ENCODE results near the gene ZNF135.

Gene ZNF135

GRCh38 chr19:58037927-58038687, 21.0 kb upstream of the ZNF135 start:
- TF ChIP-seq CTCF (IDR thresholded peaks at IDR 0.05), result no peak
- no peak for DNase-seq (ENCODE audit: low spot score)
- Histone ChIP-seq H3K4me3 (no peak overlapping the region), H3K27ac (no peak overlapping the region)

GRCh38 chr19:58038688-58039204, 20.3 kb upstream of the ZNF135 start:
- no peak overlapping the region for H3K27ac ChIP-seq
- no peak overlapping the region for H3K4me3 ChIP-seq
- no peak for TF ChIP-seq CTCF (IDR thresholded peaks at IDR 0.05)
- no peak for DNase-seq (ENCODE audit: low spot score)

GRCh38 chr19:58040751-58041525, 18.1 kb upstream of the ZNF135 start:
- TF ChIP-seq CTCF (IDR thresholded peaks at IDR 0.05), result no peak
- Histone ChIP-seq H3K27ac (no peak overlapping the region), H3K4me3 (no peak overlapping the region)

GRCh38 chr19:58042495-58043340, 16.4 kb upstream of the ZNF135 start:
- no peak overlapping the region for H3K4me3 ChIP-seq
- no peak for DNase-seq (ENCODE audit: low spot score)
- no peak for TF ChIP-seq CTCF (IDR thresholded peaks at IDR 0.05)
- no peak overlapping the region for H3K27ac ChIP-seq

More at GRCh38 chr19:58040751-58041525, 18.1 kb upstream of the ZNF135 start:
- DNase-seq (ENCODE audit: low spot score), result no peak

GRCh38 chr19:58044391-58044790, 14.7 kb upstream of the ZNF135 start:
- TF ChIP-seq CTCF (IDR thresholded peaks at IDR 0.05), result no peak
- Histone ChIP-seq H3K4me3 (no peak overlapping the region), H3K27ac (no peak overlapping the region)
- no peak for DNase-seq (ENCODE audit: low spot score)

- no peak for TF ChIP-seq CTCF (IDR thresholded peaks at IDR 0.05)
- Histone ChIP-seq H3K27ac (no peak overlapping the region), H3K4me3 (no peak overlapping the region)
- no peak for DNase-seq (ENCODE audit: low spot score)
Measured at GRCh38 chr19:58044886-58045285, 14.2 kb upstream of the ZNF135 start.
